NB4 (cell line): ENCODE data around the gene DIDO1.
"Not testable (repeated sequence)": the region's sequence is repeated elsewhere in the genome, so short reads cannot be mapped to it uniquely, and the experiment has no call there.

ENCODE experiments used
- DNase-seq: peaks from one replicate; pipeline ENCODE4 v3.0.0; 2010; ENCODE audit warnings: low read depth
- H3K4me3 ChIP-seq: one replicate; pipeline ENCODE4 v1.5.1; 2011; ENCODE audit warnings: mild to moderate bottlenecking, low read depth, low read length, moderate library complexity
- CTCF ChIP-seq: IDR thresholded peaks from one replicate; pipeline ENCODE4 v1.5.1; 2012; ENCODE audit warnings: low read depth, low read length
- MAX ChIP-seq: IDR thresholded peaks from 2 replicates; pipeline ENCODE4 v1.6.1; 2011; ENCODE audit warnings: low read depth, low read length
- MYC ChIP-seq: IDR thresholded peaks from 2 replicates; pipeline ENCODE4 v1.6.1; 2011; ENCODE audit warnings: low read depth, low read length
- POLR2A ChIP-seq: IDR thresholded peaks from 2 replicates; pipeline ENCODE4 v1.6.1; 2011; ENCODE audit warnings: mild to moderate bottlenecking; ENCODE audit not compliant: insufficient read length; ENCODE audit errors: extremely low read depth

The DIDO1 gene

DNA sequence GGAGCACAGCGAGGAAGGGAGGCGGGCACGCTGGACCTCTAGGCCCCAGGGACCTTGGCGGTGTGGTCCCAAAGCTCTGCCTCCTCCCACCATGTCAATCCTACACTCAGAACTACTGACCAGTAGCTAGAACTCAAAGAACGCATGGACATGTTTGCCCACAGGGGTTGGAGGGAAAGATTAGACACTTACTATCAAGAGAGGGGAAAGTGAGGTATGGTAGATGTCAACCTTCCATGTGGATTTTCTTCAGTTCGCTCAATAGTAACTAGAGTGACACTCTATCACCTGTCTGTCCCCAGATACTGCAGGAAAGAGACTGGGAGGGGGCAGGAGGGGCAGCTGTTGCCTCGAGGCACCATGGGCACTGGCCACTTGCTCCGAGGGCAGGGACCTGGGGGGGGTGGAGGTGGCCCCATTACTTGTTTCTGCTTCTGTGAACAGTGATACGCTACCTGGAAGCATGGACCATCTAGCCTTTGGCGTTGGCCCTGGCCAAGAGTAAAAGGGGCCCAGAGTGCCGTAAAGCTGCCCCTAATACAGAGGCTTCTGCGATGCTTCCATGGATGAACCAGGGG, 912 bp upstream of the DIDO1 start:
- no peak for DNase-seq
- peak overlapping the region; percentile 79 for H3K4me3 ChIP-seq
- TF ChIP-seq POLR2A (no peak), MYC (no peak), CTCF (no peak), MAX (no peak)

DNA sequence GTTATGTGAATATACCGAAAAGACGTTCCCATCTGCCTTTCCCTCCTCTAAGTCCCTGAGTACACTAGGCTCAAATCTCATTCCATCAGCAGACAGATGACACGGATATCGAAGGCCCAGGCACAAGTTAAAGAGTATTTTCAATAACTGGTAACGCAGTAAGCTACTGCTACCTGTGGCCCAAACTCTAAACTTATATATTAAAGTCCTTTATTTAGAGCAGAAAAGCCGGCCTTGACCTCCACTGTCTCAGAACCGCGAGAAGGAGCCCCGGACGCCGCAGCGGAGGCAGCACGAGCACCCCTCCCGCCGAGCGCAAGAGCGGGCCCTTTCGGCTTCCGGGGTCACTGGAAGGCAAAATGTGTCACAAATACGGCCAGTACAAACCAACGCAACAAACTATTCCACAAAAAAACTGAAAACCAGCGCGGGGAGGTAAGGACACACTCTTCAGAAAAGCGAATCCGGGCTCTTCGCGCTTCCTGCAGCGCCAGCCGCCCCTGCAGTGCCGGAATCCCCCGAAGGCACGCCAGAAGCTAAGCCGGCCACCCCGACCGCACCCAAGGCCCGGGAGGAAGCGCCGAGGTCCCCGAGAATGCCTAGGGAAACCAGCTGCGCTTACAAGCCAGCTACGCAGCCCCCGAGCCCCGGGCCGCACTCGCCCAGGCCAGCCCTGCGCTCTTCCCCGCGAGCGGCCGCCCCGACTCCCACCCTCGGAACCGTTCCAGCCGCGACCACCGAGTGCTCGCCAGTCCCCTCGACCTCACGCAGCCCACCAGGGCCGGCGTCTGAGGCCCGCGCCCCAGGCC, 681 bp downstream of the DIDO1 start:
- DNase-seq, result peak; percentile 80
- TF ChIP-seq MAX (peak; percentile 68), MYC (peak; percentile 54), POLR2A (no peak), CTCF (no peak)

GRCh38 chr20:62925076-62925419, 1.3 kb downstream of the DIDO1 start:
- TF ChIP-seq CTCF, result no peak
- no peak for TF ChIP-seq MYC
- no peak for TF ChIP-seq POLR2A
- no peak for TF ChIP-seq MAX
- peak overlapping the region; percentile 79 for H3K4me3 ChIP-seq
- DNase-seq, result no peak

More for the DNA sequence above, 681 bp downstream of the DIDO1 start:
- H3K4me3 ChIP-seq, result peak overlapping the region; percentile 79

DNA sequence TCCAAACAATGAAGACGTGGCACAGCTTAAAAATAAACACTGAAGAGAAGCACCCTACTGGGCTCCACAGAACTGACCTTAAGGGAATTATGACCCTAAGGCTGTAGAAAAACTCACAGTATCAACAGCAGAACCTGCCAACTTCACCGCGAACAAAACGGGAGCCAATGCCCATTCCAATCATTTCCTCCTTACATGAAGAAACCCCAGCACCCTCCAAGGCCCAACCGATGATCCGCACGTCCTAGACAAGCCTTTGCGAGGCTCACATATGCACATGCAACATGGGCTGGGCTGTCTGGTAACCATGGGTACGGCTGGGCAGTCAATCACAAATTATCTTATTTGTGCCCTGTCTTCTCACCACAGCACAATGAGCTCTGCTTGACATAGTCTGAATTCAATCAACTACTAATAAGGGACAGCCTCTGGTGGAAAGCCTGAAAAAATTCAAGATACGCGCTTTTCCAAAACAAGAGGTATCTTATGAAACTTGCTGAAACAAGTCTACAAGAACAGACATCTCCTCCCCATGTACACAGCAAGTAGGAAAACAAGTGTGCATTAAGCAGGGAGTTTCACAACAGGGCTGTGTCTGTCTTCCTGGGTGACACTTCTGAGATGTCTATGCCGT, 1.7 kb downstream of the DIDO1 start:
- H3K4me3 ChIP-seq, result peak overlapping the region; percentile 79
- peak; percentile 51 for DNase-seq
- TF ChIP-seq CTCF (no peak), MAX (no peak), MYC (no peak)

- no peak for DNase-seq
- peak overlapping the region; percentile 79 for H3K4me3 ChIP-seq
- TF ChIP-seq POLR2A, result no peak
- no peak for TF ChIP-seq MAX
- no peak for TF ChIP-seq CTCF
- no peak for TF ChIP-seq MYC
Measured at GRCh38 chr20:62923669-62924441, 2.5 kb downstream of the DIDO1 start.

- H3K4me3 ChIP-seq, DNase-seq: not testable (repeated sequence)
Measured at GRCh38 chr20:62923059-62923668, 3.1 kb downstream of the DIDO1 start.
